KG1 (cell line): ENCODE data around the gene MRPL37.

Experiments used
- DNase-seq: peaks from one replicate; lab custom pipeline; 2025; lab: John Stamatoyannopoulos, UW

Gene MRPL37

GRCh38 chr1:54241364-54241763 is 41.4 kb downstream of the MRPL37 start:
- no peak for DNase-seq

DNA sequence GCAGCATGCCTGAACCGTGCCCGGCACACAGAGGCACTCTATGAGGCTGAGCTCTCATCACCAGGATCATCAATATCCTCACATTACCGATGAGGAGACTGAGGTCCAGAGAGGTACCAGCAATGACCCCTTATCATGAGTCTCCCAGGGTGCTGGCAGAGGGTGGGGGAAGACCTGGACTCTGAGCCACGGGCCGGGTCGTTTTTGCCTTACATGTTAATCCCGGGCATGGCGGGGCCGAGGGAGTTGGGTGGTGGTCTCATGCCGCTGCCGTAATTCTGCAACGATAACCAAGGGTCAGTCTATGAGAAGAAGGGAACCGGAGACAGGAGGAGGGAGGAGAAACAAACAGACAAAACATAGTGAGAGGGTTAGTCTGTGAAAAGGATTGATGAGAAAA is 43.1 kb downstream of the MRPL37 start:
- no peak for DNase-seq

DNA sequence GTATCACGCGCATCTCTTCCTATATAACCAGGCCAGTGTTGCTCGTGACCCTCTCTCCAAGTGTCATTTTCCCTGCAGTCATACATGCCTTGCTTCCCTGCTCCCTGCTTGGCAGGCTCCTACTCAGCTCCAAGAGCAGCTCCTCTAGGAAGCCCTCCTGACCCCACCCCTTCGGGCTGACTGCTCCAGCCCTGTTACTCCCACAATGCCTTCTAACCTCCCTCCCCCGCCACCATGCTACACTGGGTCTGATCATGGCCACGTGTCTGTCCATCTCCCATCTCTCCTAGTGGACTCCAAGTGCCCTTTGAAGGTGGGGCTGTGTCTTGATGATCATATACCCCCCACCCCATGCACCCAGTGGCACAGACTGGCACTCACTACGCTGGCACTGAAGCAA is 44.7 kb downstream of the MRPL37 start:
- no peak for DNase-seq

- DNase-seq: no peak
These were observed 45.5 kb downstream of the MRPL37 start for GRCh38 chr1:54245501-54245900.

DNA sequence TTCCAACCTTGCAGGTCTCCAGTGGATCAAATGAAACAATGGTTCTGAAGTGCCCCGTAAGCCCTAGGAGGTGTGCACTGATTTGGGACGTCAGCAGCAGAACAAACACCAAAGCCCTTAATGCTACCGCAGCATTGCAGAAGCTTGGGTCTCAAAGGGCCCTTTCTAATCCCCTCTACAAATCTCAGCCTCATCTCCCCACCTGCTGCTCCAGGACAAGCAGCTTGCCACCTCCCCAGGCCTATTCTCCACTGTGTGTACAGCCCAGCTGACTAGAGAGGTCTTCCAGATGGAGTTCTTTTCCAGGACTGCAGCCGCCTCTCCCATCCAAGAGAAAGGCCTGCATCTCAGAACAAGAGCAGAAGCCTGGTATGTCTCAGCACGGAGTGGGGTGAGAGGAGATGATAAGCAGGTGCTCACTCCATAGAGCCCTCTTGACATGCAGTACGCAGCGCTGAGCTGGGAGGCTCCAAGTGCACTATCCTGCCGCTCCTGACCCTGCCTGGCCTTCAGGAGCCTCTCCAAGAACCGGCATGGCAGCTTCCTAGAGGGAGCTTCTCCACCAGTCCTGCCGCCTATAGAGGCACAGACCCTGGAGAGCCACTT is 46.3 kb downstream of the MRPL37 start:
- DNase-seq: no peak

DNA sequence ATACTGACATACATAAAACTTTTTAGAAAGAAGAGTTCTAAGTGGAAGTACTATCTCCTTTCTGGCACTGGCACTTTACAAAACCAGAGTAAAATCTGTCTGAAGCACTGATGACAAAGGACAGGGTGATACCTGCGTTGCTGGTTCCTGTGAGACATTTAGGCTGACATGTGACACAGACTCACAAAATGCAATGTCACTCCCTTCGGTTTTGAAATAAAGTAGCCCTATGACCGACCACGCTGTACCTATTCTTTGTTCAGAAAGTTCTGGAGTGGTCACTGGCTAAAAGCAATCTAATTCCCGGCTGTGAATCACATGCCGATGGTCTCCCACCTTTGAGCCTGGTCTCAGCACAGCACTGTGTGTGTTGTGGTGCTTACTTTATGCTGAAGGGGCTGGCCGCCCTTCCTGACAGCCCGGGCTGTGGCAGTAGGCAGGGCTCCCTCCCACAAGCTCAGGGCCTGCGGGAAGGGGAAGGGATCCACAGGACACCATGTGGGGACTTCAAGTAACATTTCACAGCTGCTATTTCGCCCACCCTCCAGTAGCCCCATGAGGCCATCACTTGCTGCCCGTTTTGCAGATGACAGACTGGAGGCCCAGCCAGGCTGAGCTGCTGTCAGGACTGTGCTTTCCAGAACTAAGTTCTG is 48.0 kb downstream of the MRPL37 start:
- no peak for DNase-seq

DNA sequence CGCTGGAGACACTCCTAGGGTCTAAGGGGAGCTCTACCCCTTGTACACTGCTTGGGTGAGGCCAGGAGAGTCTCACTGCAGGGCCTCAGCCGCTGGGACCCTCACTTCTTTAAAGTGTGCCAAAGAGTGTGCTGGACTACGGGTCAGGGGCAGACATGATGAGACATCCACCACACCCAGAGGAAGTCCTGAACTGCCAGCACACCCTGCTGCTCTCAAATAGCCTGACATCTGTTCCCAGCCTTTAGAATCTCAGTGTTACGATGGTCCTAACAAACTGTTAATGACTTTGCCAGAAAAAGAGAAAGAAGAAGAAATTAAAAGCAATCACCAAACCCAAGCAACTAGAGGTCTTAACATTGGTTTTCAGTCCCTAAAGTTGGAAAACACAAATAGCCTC is 49.0 kb downstream of the MRPL37 start:
- no peak for DNase-seq

DNA sequence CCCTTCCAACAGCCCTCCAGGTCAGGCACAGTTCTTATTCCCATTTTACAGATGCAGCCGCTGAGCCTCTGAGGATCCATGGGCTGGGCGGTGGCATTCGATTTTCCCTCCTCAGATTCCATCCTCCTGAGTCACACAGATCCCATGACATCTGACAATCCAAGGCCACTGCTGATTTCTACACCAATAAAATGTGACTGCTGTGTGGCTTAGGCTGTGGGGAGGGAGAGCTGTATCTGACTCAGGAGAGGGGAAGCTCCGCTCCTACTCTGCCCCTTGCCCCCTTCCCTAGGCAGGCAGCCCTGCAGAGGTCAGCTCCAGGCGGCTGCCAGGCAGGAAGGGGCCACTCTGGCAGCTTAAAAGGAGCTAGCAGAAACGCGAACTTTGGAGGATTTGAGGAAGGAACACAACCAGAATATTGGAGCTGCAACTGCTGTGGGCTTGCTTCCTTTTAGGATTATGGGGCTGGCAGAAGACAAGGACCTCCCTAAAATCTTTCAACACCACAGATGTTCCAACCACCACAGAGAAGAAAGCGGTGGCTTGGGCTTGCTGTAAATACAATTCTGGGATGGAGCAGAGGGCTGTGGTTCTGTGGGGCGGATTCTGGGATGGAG is 50.0 kb downstream of the MRPL37 start:
- DNase-seq: no peak

GRCh38 chr1:54250670-54251069 is 50.7 kb downstream of the MRPL37 start:
- DNase-seq: no peak

- DNase-seq: no peak
These were observed 52.5 kb downstream of the MRPL37 start for GRCh38 chr1:54252371-54252936.

- no peak for DNase-seq
These were observed 53.5 kb downstream of the MRPL37 start for GRCh38 chr1:54253480-54253879.

- DNase-seq: no peak
These were observed 54.1 kb downstream of the MRPL37 start for GRCh38 chr1:54254055-54254454.

DNA sequence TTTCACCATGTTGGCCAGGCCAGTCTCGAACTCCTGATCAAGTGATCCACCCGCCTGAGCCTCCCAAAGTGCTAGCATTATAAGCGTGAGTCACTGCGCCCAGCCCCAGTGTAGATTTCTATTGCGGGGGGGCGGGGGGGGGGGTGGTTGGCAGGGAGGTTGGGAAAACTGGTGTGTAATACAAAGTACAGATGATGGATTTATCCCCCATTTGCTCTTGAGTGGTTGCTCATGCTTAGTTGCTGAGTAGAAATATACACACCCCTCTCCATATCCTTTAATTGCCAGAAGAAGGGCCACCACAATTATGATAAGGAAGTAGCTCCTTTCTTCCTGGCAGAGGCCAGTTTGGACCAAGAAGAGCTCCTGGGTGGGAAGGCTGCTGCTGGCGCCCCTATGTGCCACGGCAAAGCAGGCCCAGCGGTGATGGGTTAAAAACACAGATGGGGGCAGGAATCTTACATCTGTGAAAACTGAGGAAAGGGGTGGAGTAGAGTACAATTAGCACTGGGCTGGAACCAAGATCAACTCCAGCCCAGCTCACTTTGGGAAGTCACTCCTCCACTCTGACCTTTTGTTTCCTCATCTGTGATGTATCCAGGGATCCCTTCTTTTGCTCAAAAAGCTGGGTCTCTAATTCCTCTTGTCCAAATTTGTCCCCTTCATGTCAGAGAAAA is 55.2 kb downstream of the MRPL37 start:
- DNase-seq: no peak

GRCh38 chr1:54256522-54257345 is 56.8 kb downstream of the MRPL37 start:
- no peak for DNase-seq

DNA sequence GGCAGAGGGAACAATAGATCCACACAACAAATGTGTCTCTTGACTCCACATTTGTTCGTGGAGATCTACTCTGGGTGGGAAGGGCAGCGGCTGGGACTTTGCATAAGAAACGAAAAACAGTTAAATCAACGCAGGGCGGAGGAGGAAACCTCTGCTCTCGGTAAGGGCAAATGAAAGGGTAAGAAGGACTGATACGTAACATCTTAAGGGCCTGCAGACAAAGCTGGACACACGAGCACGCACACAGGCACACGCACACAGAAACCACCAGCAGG is 57.3 kb downstream of the MRPL37 start:
- no peak for DNase-seq

DNA sequence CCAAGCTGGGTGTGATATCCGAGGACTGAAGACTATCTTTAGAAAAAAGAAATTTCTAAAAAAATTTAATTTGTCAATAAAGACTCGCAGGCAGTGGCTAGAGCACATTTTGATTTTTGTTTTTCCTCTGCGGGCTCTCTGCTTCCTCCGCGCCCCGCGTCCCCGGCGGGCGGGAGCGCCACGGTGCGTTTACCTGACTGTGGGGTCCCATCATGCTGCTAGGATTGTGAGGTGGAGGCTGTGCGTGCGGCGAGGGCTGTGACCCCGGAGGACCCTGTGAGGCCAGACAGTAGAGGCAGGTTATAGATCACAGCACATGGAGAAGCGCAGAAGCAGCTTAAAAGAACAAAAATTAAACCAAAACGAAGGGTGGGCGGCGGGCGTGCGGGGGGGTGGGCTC is 57.9 kb downstream of the MRPL37 start:
- DNase-seq: no peak

- DNase-seq: no peak
These were observed 59.7 kb downstream of the MRPL37 start for GRCh38 chr1:54259546-54260140.

GRCh38 chr1:54260810-54261209 is 60.8 kb downstream of the MRPL37 start:
- DNase-seq: no peak

GRCh38 chr1:54262244-54262643 is 62.3 kb downstream of the MRPL37 start:
- no peak for DNase-seq

DNA sequence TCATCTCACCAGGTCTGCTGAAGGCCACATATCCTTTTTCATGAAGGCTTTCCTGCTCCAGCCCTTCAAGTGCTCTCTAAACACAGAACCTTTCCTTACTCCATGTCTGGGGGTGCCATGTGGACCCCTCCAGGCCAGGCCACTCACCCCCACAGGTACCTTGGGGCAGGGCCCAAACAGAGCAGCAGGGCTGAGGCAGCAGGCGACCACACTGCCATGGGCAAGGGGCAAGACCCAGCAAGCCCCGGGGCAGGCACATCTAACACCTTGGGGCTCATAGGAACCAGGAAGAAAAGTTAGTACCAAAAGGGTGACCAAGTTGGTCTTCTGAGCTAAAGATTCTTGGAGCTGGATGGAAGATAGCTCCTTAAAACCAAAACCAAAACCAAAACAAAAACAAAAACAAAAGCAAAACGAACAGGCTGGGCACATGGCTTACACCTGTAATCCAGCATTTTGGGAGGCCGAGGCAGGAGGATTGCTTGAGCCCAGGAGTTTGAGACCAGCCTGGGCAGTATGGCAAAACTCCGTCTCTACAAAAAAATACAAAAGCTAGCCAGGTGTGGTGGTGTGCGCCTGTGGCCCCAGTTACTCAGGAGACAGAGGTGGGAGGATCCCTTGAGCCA is 63.7 kb downstream of the MRPL37 start:
- DNase-seq: no peak

GRCh38 chr1:54265126-54265525 is 65.2 kb downstream of the MRPL37 start:
- no peak for DNase-seq
